Nucleus accumbens (tissue), 56 donors: ENCODE measurements around the gene RAP2A.

Experiments
- DNase-seq, 56 donors: peaks; one replicate each; lab custom pipeline; 2025; lab: John Stamatoyannopoulos, UW

Gene RAP2A

DNA sequence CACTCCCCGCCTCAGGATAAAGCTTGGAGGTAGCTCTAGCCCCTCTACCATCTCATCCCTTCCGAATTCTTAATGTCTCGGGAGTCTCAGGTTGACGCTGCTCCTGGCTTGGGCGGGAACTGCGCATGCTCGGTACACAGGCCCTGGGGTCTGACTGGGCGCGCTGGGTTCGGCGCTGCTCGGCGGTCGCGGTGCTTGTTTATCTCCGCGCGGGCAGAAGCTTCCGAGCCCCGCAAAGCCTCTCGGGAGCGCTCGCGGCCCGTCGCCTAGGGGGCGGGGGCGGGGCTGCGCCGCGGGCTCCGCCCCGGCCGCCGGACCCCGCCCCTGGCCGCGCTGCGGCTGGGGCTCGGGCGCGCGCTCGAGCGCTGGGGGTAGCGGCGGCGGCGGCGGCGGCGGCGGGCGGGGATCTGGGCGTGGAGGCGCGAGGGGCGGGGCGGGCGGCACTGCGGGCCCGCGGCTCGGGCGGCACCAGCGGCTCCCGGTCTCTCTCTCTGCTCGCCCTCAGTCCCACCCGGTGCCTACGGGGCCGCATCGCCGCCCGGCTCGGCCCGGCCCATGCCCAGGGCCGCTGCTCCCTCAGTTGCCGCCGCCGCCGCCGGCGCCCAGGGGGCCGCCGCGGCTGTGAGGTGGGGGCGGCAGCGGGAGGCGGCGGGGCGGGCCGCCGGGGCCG is at the start of gene RAP2A:
TSS of gene RAP2A (plus strand) at position 443 of the 670 bp plus-strand sequence. CDS start 302 bp downstream, outside the sequence.
- peak in 55 of 56 donors; percentile 64 to 95 (median 86) for DNase-seq

GRCh38 chr13:97384371-97384770 is 49.6 kb upstream of the RAP2A start:
- no peak for DNase-seq

DNA sequence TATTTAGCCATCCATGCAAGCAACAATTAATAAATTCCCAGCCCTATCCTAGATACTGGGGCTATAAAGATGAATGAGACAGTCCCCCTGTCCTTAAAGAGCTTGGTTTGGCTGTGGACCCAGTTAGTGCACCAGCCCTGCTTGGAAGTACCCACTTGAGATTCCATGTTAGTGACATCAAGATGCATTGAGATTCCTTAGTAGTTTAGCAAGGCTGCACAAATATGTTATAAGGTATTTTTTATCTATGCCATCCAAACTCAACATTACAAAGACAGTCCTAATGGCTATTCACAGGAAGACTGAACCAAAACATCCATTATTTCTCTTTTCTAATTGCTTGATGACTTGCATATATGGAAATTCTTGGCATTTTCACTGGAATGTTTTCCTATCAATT is 48.8 kb upstream of the RAP2A start:
- no peak for DNase-seq

DNA sequence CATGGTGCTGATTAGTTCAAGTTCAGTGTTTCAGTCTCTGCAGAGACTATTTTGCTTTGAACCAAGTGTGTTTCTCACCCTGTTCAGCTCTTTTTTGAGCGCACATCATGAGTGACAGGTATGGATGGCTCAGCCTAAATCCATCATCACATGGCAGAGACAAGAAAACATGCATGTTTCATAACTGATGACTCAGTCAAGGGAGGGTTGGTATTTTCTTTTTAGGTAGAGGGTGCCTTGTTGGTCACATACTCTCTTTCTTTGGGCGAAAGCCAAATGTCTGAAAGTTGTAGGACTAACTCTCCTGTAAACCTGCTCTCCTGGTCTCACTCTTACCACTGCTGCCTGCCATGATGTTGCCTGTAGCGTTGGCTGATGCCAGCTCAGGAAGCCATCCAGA is 48.1 kb upstream of the RAP2A start:
- DNase-seq, result peak in 1 of 56 donors; percentile 29

DNA sequence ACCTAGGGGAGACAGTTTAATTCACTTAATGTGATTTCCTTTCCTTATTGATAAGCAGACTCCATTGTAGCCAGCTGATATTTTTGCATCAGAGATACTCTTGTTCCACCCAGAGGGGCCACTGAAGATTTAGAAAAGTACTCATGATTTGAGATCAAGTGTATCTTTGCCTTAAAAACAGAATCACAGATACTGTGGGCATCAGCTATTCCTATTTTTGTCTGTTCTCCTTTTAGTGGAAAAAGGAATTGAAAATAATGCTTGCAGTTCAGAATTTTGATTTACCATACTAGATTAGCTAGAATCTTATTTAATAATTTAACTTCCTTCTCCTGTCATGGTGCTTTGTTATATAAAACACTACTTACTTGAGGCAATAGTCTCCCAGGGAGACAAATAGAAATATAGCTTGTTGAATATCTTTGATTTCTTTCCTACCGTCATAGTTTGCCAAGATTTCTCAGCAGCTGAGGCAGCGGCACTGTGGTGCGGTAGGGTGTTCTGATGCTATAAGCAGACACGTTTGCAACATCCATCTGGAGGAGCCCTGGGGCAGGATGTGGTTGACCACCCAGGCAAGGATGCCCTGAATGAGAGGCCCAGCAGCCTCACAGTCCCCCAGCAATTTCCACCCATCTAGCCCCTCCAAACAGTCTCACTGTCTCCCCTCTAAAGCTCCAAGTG is 47.0 kb upstream of the RAP2A start:
- DNase-seq, result peak in 11 of 56 donors; percentile 11 to 50 (median 18)

DNA sequence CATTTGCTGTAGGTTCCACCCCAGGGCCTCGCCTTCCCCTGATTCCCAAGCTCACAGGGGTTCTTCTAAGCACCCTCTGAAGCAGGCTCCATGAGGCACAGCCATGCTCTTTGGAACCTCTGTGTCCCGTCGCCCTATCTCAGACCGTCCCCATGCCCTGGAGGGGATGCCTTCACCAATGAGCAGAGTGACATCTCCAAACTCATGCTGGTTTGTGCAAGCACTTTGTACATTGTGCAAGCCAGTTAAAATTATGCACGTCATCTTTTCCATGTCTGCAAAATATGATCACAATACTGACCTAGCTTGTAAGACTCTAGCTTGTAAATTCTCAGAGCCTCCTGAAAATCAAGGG is 46.5 kb upstream of the RAP2A start:
- DNase-seq, result no peak

GRCh38 chr13:97387890-97388289 is 46.1 kb upstream of the RAP2A start:
- DNase-seq, result no peak

GRCh38 chr13:97388373-97388772 is 45.6 kb upstream of the RAP2A start:
- DNase-seq, result no peak

- DNase-seq, result no peak
Measured at GRCh38 chr13:97390941-97391600, 42.9 kb upstream of the RAP2A start.

DNA sequence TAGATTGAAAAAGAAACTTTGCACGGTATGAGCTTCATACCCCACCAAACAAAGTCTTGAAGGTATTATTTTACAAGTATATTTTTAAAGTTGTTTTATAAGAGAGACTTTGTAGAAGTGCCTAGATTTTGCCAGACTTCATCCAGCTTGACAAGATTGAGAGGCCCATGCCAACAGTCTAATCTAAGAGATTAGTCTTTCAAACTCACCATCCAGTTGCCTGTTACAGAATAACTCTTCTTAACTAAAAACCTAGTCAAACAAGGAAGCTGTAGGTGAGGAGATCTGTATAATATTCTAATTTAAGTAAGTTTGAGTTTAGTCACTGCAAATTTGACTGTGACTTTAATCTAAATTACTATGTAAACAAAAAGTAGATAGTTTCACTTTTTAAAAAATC is 41.9 kb upstream of the RAP2A start:
- no peak for DNase-seq

DNA sequence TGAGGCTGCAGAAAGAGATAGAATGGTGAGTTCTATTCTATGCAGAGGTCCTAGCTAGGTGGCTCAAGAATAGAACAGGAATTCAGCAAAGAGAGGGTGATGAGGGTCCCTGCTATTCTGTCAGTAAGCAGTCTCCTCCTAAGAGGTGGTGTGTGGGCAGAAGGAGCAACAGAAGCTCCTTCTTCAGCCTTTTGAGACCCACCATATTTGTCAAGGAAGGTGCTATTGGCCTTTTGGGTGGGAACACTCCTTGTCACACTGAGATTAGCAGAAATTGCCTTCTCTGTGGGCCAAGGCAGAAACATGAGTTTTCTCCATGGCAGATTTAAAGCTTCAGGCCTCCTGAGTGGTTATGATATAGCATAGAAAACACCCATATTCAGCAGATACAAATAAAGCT is 39.4 kb upstream of the RAP2A start:
- DNase-seq, result no peak

- no peak for DNase-seq
Measured at GRCh38 chr13:97395447-97396136, 38.4 kb upstream of the RAP2A start.

DNA sequence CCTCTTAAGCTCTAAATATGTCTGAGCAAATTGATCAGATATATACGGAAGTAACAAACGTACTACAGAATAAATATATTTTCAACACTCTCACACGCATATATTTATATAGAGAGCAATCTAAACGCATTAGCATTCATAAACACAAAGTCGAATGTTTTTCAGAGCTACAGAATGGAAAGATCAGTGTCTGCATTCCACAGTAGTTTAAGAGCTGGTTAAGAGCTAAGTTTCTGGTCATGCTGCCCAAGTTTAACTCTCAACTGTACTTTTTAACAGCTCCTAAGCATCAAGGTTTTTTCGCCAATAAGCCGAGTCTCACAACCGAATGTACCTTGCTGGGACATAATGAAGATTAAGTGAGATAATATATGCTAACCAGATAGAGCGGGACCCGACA is 36.7 kb upstream of the RAP2A start:
- DNase-seq, result no peak

- DNase-seq, result no peak
Measured at GRCh38 chr13:97401421-97401820, 32.5 kb upstream of the RAP2A start.

DNA sequence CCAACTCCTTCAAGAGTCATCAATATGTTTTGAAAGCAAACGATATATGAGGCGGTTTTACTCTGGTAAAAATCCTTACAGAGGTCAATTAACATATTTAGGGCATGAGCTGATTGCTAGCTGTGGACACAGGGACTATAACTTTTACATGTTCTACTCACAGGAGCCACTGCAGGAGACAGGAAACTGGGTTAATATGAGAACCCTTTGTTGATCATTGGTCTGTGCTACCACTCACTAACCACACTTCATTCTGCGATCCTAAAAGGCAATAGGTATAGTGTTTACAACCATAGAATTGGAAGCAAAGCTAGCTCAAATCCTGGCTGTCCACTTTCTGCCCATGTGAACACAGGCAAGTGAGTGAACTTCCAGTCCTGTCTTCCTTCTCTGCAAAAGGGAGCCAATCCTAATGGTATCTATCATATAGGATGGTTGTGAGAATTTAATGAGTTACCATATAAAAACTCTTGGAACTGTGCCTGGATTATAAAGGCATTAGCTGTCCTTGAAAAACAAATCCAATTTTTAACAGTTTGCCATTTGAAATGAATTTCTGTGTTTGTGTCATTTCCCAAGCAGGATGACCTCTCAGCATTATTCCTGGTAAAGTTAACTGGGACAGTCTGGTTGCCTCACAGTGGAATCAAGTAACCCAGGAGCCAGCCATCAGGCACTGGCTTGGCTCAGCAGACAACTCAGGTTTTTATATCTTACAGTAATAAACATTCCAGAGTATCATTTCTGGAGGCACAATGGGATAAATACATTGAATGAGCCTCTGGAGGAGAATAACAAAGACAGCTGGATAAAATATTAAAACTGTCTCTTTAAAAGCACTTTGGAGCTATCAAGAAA is 29.8 kb upstream of the RAP2A start:
- no peak for DNase-seq

DNA sequence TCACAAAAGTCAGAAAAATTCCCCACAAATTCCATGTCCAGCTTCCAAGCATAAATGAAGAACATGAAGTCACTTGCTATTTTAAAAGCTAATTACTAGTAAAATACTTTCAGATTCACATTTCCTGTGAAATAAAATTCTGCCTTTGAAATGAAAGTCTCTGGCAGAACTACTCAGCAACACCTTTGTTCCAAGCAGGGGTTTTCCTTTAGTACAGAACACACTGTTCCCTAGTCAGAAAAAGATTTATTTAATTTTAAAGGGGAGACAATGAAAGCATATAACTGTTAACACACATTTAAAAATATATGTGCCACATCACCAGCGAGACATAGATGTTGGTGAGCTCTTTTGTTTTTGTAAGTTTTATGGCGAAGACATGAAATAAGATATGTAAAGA is 26.4 kb upstream of the RAP2A start:
- no peak for DNase-seq

DNA sequence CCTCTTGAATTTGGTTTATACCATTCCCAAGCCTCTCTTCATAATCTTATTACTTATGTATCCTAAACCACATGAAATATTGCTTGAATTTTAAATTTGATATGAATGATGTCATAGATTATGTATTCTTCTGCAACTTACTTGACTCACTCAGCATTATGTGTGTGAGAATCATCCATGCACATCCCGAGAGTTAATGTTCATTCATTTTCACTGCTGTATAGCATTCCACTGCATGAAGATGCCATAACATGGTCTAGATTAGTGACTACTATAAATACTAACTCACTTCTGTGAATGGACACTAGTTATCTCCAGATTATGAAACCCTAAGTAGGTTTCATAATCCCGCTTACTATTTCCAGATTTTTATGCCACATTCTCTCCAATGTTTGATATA is 25.0 kb upstream of the RAP2A start:
- no peak for DNase-seq

DNA sequence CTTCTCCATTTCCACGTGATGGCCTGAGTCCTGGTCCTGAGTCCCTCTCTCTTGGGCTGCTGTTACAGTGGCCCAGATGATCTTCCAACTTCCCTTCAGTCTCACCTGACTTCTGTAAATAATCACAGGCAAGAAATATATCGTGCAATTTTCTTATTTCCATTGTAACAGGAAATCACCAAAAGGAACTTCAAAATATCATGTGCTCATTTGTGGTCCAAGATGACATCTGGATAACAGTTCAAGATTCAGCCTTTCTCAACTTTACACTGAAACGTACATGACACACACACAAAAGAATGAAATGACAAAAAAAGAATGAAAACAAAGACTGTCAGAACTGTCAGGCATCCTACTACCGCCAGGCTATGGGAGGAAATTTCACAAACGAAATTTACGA is 22.0 kb upstream of the RAP2A start:
- DNase-seq, result no peak

DNA sequence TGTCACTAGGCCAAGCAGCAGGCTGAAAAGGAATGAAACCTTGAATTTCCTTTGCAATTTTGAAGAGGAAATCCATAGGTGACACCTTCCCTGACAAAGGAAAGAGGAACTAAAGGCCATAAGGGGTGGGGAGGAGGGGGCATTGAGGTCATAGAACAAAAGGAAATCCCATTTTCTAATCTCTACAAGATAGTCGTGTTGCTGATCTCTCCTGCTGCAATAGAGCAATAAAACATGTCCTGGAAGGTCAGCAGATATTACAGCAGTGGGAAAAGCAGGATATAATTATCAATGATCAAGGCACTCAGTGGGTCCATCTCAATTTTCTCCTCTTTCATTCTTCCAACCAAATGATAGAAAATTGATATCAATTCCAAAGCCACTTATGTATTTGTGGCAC is 20.3 kb upstream of the RAP2A start:
- DNase-seq, result no peak

DNA sequence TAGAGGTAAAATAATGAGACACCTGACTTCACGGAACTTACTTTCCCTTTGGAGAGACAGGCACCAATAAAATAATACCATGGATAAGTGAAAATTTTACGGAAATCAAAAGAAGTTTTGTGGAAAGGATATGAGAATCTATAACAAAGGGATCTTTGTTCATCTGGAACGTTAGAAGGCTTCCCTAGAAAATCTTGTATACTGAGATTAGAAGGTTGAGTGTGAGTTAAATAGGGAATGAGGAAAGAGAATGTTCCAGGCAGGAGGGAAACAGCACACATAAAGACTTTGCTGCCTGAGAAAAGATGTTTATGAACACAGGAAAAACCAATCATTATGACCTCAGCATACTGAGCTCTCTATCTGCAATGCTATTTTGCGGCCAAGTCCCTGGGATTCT is 19.6 kb upstream of the RAP2A start:
- DNase-seq, result no peak
